Lung microvascular endothelial cell (primary cell): ENCODE data around the gene MLX. TPM values are rescaled to one million over a fixed set of nuclear protein-coding genes. Genes with fewer than 3 reads are reported as not detected.
A peak's percentile ranks its signal among the peaks of the same experiment; 100 is the strongest.

ENCODE experiments used
- DNase-seq, 2 donors: peaks; one replicate each; pipeline versions ENCODE4 v3.0.0 to v3.0.0-alpha.2; 2010; ENCODE audit warnings: low read depth in 2 of 2
- total RNA-seq: library from RNA; depleted of rRNA; stranded (reverse); fragments of >200 nt; gene quantifications from 2 replicates; pipeline ENCODE4 v1.2.1, GENCODE V29; 2014

Gene MLX, protein sequence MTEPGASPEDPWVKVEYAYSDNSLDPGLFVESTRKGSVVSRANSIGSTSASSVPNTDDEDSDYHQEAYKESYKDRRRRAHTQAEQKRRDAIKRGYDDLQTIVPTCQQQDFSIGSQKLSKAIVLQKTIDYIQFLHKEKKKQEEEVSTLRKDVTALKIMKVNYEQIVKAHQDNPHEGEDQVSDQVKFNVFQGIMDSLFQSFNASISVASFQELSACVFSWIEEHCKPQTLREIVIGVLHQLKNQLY
- total RNA-seq, result 22.9 and 35.9 TPM in 2 replicates

DNA sequence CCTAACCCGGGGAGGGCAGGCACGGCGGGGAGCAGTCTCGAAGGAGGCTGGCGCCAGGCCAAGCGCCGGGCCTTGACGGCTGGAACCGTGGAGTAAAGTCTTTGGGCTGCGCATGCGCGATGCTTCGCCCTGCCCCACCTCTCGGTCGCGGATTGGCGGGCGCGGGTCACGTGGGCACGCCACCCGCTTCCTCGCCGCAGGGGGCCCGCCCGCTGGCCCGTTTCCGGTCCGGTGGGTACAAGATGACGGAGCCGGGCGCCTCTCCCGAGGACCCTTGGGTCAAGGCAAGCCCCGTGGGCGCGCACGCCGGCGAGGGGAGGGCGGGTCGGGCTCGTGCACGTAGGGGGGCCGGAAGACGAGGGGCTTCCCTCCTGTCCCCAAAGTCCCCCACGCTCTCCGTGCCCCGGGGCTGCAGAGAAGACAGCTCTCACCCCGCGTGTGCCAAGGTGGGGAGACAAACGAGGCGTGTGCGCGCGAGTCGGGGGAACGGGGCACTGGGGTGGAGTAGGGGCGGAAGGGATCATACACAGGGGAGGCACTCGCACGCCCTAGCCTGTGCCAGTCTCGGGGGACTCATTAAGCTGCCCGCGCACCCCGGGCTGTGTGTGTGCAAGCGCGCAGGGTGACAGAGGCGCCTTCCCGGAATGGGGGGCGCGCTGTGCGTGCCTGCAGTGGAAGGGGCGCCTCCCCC is at the start of gene MLX:
TSS of gene MLX (plus strand) at position 218 of the 691 bp plus-strand sequence. CDS start at position 243, 25 bp downstream.
- peak; percentile 90 to 92 for DNase-seq

DNA sequence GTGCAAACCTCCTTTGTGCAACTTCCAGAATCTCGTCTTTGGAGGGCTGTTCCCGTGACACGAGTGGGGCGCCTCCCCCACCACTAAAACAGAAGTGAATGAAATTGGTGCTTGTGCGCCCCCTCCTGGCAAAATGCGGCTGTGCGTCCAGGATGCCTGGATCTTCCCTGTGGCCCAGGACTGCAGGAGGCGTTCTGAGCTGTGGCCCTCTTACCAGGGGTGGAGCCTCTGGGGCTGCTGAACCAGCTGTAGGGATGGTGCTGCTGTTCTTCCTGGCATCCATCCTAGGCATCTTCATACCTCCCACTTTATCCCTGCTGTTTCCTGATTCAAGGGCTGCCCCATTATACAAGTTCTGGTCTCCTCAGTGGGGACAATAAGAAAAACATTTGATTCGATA is 49.4 kb upstream of the MLX start:
- DNase-seq, result peak; percentile 87 to 89

DNA sequence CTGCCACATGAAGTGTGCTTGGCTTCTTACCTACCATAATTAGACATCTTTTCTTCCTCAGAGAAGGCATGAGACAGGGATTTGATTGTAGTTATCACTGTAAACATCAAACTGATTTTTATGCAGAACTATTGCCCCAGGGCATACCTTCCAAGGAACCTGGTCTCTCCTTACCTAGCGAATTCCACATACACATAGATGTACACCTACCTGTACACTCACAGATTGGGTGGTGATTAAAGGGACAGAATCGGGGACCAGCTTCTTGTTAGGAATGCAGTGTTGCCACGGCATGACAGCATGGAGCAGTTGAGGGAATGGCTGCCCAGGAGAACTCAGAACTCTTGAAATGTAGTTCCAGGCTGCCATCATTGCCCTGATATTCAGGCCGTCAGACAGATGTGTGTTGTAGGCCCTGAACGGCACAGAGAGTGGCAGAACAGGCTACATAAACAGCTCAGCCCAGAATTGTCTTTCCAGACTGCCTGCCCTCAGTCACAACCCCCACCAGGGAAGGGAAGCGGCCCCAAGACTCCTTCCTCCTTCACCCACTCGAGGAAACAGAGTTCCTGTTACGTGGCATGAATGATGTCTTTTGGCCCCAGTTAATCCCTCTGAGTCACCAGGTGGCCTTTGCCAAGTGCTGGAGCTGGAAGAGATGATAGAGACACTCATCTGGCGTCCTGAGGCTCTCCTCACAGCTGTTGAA is 48.7 kb upstream of the MLX start:
- DNase-seq, result peak; percentile 64 to 98

DNA sequence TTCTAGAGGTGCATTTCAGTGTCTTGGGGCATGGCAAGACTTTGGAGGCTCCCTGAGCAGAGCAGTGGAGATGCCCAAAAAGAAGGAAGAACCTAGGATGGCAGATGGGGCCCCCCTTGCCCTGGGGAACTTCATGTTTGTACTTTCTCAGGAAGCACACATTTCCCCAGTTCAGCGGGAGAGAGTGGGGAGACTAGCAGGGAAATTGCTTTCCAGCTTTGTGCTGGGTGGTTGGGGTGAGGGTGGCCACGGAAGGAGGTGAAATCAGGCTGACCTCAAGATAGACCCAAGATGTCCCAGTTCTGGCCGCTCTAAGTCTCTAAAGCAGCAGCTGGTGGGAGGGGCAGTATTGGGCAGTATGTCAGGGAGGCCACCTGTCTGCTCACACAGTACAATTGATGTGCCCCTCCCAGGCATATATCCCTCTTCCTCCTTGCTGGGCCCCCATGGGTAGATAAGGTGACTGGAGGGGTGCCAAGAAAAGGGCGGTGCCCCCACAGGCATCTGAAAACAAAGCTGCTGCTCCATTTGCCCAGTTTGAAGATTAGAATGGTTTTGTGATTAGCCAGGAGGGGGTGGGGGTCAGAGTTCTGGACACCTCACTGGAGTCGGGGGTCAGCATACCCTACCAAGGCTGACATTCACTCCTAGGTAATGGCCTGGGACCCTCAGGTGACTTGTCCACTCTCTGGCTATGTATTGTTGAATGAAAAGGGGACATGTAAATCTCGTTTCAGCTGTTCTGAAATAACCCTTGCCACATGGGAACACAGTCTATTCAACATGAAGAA is 48.0 kb upstream of the MLX start:
- DNase-seq, result peak; percentile 58 to 66

DNA sequence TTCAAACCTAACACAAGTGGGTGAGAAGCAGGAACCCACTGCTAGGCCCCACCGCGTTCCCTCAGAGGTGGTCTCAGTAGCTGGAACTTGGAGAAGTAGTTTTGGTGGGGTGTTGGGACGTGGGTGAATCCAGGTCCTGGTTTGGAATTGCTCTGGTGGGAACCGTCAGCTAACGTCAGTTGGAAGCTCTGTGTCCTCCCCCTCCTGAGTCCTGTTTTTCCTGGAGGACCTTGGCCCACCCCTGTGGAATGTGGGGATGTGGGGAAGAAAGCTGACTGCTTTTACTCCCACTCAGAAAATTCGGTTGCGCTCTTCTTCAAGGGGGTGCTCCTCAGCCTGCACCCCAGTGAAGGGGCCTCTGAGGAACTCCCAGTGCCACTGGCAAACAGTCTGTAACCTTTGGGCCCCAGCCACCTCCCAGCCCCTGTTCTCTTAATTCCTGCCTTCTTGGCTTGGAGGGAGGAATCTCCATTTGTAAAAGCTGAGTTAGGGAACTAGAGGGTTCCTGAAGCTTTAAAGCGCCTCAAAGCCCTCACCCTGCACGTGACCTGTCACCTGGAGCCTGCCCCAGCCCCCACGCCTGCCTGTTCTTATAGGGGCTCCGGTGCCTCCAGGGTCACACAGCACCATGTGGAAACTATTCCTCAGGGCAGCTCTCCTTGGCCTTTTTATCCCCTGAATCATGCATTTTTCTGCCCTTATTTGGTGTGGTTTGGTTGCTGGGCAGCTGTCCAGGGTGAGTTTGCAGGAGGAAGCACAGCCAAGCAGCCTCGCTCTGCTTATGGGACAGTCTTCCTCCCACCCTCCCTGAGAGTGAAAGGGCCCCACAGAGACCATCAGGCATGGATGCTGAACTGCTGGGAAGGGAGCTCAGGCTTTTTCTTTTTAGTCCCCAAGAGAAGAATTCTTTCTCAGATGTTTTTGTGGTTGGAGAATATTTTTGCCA is 47.1 kb upstream of the MLX start:
- DNase-seq, result peak; percentile 92 to 97

DNA sequence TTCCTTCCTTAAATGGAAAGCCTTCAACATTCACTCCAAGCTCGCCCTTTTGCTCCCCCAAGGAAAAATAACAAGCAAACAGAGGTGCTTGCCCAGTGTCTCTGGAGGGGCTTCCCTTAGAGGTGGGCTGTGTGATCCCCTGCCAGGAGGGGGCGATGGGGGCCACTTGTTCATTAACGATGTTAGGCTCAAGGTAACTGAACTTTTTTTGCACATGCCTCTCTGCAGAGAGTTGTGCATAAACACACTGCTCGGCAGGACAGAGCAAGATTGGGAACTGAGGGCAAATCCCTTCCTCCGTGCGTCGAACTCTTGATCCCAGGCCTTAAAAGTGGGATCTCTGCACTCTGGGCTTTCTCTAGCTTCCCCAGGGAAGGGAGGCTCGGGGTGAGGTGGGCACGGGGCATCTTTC is 46.4 kb upstream of the MLX start:
- peak in 1 of 2 donors; percentile 51 for DNase-seq

DNA sequence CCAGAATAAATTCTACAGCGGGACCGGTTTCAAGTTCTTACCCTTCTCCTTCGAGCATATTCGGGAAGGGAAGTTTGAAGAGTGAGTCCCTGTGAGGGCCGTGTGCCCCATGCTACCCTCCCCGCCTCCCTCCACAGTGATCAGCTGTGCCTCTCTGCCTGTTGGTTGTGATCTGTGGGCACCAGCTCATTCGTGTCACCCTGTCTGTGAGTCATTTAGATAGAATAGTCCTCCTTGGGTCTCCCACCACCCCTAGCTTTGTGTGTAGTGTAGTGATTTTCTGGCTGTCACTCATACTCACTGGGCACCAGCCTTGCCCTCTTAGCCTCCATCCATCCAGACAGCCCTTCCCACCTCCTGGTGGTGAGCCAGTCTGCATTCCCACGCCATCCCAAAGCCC is 45.9 kb upstream of the MLX start:
- peak in 1 of 2 donors; percentile 32 for DNase-seq

DNA sequence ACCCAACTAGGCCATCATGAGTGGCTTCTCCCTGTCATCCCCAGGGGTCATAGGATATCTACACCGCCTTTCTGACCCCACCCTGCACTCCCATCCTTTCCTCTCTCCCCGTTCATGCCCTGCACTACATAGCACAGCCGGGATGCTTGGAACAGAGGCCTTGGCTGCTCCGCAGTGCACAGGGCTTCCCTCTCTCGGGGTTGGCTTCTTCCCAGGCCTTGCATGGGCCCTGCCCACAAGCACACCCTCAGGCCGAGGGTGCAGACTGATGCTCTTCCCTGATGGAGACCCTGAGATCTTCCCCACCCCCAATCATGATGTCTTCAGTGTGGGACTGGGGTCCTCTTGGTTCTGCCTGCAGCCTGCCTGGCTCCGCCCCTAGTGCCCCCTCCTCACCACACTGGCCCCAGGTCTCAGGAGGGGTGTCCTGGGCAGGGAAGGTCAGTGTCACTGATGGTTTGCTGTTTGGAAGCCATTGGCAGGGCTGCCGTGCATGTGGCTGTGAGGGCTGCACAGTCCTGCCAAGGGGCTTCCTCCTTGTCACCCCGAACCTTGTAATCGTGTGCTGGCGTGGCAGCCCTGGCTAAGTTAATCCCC is 45.1 kb upstream of the MLX start:
- no peak for DNase-seq

DNA sequence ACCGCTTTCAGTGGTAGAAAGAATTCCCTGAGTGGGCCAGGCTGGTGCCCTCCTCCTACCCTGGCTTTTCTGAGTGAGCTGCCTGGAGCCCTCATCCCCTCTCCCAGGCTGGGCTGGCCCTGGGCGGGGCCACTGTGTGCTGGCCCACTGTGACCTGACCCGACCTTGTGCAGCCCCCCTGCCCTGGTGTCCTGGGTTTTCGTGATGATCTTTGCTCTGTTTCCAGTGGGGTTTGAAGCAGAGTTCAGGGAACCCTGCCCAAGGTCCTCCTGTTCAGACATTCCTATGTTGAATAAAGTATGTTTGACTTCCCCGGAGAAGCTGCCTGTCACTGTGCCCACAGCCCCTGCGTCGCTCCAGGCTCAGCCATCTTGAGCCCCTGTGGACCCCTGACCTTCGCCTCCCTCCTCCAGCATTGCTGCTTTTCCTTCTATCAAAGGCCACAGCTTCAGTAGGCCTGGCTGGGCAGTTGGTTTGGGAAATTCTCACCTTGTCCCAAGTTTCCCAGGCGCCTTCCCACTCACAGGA is 44.6 kb upstream of the MLX start:
- DNase-seq, result no peak

DNA sequence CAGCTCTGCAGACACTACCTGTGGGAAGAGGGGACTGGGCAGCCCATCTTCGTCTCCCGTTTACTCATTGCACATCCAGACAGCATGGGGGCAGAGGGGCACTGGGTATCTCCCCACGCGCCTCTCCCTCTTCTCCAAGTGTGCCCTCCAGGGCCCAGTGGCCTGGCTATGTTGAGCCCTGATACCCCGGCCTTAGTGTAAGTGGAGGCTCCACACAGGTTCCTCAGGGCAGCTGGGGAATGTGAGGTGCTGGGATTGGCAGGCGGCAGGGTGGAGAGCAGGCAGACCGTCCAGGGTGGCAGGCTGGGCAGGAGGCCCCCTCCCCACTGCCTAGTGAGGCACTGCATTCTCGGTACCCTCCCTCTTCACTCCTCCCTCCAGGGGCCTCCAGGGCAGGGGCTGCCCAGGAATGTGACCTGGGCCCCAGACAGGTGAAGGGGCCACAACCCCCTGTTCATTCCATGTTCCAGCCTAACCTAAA is 44.1 kb upstream of the MLX start:
- DNase-seq, result no peak

DNA sequence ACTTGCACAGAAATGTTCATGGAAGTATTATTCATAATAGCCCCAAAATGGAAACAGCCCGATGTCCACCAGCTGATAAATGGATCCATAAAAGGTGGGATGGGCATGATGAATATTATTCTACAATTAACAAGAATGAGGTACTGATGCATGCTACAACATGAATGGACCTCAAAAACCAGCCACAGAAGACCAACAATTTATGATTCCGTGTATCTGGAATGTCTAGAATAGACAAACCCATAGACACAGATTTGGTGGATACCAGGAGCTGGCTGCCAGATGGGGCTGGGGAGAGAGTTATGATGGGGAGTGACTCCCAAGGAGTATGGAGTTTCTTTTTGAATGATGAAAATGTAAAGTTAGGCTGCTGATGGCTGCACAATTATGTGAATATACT is 41.7 kb upstream of the MLX start:
- no peak for DNase-seq

DNA sequence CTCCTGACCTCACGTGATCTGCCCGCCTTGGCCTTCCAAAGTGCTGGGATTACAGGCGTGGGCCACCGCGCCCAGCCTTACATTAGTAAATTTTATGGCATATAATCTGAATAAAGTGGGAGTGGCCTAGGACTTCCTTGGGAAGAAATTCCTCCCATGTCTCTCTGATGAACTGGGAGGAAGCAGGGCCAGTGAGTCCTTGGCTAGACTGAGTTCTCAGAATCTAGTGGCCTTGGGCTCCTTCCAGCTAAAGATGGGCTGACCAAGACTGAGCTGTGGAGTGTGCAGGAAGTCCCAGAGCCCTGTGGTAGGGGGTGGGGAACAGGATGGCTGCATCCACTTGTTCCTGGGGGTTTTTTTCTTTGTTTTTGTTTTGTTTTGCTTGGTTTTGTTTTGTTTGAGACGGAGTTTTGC is 40.9 kb upstream of the MLX start:
- DNase-seq, result peak in 1 of 2 donors; percentile 85

DNA sequence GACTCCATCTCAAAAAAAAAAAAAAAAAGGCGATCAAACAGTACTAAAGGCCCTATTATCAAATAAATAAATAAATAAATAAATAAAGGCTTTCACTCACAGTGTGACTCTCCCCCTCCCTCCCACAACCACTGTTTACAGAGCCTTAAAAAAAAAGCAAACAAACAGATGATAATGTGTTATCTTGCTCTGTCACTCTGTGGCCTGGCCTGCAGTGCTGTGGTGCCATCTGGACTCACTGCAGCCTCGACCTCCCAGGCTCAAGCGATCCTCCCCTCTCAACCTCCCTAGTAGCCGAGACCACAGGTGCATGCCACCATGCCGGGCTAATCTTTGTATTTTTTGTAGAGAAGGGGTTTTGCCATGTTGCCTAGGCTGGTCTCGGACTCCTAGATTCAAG is 39.0 kb upstream of the MLX start:
- DNase-seq, result no peak

DNA sequence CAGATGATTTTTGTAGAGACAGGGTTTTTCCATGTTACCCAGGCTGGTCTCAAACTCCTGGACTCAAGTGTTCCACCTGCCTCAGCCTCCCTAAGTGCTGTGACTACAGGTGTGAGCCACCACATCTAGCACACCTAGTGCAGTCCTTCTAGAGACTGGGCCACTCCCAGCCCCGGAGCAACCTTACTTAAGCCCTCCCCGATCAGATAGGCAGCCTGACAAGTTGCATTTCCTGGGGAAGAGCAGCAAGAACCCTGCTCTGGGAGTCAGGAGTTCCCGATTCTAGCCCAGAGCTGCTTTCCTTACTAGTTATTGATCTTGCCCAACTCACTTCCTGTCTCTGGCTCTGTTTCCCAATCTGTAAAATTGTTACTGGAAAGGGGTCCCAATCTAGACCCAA is 37.8 kb upstream of the MLX start:
- DNase-seq, result no peak

DNA sequence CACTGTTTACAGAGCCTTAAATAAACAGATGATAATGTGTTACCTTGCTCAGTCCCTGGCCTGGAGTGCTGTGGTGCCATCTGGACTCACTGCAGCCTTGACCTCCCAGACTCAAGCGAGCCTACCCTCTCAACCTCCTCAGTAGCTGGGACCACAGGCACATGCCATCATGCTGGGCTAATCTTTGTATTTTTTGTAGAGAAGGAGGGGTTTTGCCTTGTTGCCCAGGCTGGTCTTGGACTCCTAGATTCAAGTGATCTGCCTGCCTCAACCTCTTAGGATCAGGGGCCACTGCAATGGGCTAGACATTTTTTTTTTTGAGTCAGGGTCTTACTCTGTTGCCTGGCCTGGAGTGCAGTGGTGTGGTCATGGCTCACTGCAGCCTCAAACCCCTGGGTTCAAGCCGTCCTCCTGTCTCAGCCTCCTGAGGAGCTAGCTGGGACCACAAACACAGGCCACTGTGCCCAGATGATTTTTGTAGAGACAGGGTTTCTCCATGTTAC is 35.9 kb upstream of the MLX start:
- no peak for DNase-seq

DNA sequence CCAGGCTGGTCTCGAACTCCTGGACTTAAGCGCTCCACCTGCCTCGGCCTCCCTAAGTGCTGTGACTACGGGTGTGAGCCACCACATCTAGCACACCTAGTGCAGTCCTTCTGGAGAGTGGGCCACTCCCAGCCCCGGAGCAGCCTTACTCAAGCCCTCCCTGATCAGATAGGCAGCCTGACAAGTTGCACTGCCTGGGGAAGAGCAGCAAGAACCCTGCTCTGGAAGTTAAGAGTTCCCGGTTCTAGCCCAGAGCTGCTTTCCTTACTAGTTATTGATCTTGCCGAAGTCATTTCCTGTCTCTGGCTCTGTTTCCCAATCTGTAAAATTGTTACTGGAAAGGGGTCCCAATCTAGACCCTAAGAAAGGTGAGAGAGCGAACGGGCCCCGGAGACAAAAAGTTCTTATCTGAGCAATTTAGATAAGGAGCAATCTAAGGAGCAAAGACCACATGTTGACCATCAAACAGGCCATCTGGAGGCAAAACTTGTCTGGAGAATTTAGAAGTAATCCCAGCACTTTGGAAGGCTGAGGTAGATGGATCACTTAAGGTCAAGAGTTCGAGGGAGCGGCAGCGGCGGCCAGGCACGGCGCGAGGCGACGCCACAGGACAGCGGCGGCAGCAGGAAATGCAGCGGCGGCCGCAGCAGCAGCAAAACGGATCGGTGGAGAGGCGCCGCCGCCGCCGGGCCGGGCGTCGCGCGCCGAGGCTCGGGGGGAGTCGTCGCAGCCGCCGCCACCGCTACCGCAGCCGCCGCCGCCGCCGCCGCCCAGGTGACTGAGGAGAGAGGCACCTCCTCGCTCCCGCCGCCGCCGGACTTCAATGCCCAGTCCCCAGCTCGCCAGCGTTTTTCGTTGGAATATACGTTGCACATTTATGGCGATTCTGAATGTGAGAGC is 35.2 kb upstream of the MLX start:
- DNase-seq, result peak; percentile 64 to 65

DNA sequence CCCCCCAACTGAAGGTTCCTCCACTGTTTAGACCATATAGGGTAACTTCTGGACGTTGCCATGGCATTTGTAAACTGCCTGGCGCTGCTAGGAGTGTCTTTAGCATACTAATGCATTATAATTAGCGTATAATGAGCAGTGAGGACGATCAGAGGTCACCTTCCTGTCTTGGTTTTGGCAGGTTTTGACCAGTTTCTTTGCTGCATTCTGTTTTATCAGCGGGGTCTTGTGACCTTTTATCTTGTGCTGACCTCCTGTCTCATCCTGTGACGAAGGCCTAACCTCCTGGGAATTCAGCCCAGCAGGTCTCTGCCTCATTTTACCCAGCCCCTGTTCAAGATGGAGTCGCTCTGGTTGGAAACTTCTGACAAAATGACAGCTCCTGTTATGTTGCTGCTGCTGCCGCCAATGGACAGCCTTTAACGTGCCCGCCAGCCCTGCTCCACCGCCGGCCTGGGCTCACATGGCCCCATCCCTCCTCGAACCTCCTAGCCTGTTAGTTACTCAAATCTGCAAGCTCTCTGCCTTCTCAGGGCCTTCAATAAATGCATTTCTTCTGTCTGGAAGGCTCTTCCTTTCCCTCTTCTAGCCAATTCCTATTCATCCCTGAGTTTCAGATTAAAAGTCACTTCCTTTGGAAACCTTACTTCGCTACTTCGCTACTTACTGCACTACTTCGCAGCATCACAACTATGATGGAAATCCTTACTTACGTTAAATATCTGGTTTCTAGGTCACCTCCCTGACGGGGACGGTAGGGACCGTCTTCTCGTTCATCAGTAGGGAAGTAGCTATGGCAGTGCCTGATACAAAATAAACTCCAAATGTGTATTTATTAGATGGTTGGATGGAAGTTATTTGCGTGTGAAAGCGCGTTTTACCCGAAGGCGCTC is 31.5 kb upstream of the MLX start:
- DNase-seq, result no peak

DNA sequence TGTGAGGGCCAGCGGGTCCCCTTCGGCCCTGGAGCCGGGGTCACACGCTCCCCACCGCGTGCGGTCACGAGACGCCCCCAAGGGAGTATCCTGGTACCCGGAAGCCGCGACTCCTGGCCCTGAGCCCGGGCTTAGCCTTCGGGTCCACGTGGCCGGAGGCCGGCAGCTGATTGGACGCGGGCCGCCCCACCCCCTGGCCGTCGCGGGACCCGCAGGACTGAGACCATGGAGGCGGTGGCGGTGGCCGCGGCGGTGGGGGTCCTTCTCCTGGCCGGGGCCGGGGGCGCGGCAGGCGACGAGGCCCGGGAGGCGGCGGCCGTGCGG is 30.9 kb upstream of the MLX start, which contains the start of gene NAGLU:
TSS of gene NAGLU (plus strand) at position 194 of the 324 bp plus-strand sequence. CDS start at position 226, 32 bp downstream.
- peak; percentile 89 to 92 for DNase-seq
